Neural progenitor cell (in vitro differentiated cells): ENCODE data around the gene DLX4.
A peak's percentile ranks its signal among the peaks of the same experiment; 100 is the strongest.

Source experiments
- EZH2 ChIP-seq: fragments of 200-600 bp; sonication (generic); IDR thresholded peaks from 2 replicates; pipeline ENCODE4 v1.6.1; 2017; ENCODE audit warnings: antibody characterized with exemption, mild to moderate bottlenecking, moderate library complexity
- EZH2phosphoT487 ChIP-seq: fragments of 200-600 bp; sonication (generic); IDR thresholded peaks from 2 replicates; pipeline ENCODE4 v1.6.1; 2017; ENCODE audit warnings: antibody characterized with exemption
- TF ChIP-seq, protein P1 (sequence below): fragments of 200-600 bp; sonication (generic); IDR thresholded peaks from 2 replicates; pipeline ENCODE4 v1.5.1; 2017; ENCODE audit warnings: antibody characterized with exemption, mild to moderate bottlenecking

DNA sequence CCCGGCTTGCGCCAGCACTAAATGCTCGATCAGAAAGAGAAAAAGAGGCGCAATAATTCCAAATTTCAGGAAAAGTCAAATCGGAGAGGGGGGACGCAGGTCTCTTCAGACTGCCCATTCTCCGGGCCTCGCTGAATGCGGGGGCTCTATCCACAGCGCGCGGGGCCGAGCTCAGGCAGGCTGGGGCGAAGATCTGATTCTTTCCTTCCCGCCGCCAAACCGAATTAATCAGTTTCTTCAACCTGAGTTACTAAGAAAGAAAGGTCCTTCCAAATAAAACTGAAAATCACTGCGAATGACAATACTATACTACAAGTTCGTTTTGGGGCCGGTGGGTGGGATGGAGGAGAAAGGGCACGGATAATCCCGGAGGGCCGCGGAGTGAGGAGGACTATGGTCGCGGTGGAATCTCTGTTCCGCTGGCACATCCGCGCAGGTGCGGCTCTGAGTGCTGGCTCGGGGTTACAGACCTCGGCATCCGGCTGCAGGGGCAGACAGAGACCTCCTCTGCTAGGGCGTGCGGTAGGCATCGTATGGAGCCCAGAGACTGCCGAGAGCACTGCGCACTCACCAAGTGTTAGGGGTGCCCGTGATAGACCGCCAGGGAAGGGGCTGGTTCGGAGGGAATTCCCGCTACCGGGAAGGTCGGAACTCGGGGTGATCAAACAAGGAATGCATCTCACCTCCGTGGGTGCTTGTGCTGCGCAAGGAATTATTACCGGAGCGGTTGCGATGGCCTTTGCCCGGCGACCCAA lies 4.0 kb upstream of the DLX4 start:
- peak; percentile 98 for TF ChIP-seq EZH2
- TF ChIP-seq, protein P1, sequence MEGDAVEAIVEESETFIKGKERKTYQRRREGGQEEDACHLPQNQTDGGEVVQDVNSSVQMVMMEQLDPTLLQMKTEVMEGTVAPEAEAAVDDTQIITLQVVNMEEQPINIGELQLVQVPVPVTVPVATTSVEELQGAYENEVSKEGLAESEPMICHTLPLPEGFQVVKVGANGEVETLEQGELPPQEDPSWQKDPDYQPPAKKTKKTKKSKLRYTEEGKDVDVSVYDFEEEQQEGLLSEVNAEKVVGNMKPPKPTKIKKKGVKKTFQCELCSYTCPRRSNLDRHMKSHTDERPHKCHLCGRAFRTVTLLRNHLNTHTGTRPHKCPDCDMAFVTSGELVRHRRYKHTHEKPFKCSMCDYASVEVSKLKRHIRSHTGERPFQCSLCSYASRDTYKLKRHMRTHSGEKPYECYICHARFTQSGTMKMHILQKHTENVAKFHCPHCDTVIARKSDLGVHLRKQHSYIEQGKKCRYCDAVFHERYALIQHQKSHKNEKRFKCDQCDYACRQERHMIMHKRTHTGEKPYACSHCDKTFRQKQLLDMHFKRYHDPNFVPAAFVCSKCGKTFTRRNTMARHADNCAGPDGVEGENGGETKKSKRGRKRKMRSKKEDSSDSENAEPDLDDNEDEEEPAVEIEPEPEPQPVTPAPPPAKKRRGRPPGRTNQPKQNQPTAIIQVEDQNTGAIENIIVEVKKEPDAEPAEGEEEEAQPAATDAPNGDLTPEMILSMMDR: no peak
- peak; percentile 87 for TF ChIP-seq EZH2phosphoT487
